SK-MEL-5 (cell line): Measurements from ENCODE around the gene ZNF830. TPM values are rescaled to one million over a fixed set of nuclear protein-coding genes. Genes with fewer than 3 reads are reported as not detected.
"Not testable (repeated sequence)": the region's sequence is repeated elsewhere in the genome, so short reads cannot be mapped to it uniquely, and the experiment has no call there.

Experiments
- DNase-seq: peaks from one replicate; pipeline ENCODE4 v3.0.0-alpha.2; 2016; ENCODE audit warnings: low read depth, low spot score
- in situ Hi-C: cut with HindIII; loops from 2 replicates; pipeline ENCODE4 v1.10.0; 2016; ENCODE audit warnings: low sequenced_read_pairs, high pct_unique_total_duplicates, low pct_unique_long_range_greater_than_20kb
- polyA plus RNA-seq, 2 experiments: library from polyadenylated mRNA; depleted of rRNA; stranded (reverse); fragments of >200 nt; gene quantifications; 2 replicates each; pipeline ENCODE4 v1.2.3, GENCODE V29; 2015
- total RNA-seq: library from RNA; depleted of rRNA; stranded (reverse); fragments of >200 nt; shearing (Covaris generic); gene quantifications from 2 replicates; pipeline ENCODE4 v1.2.3, GENCODE V29; 2014; rRNA removed

Gene ZNF830
- 11.4 and 13.2 TPM in 2 replicates for total RNA-seq
- polyA plus RNA-seq (2015; cell fraction: cytosol; rRNA removed): 10.9 TPM in 2 replicates
- 28.9 and 32.3 TPM in 2 replicates for polyA plus RNA-seq (2015; cell fraction: nucleus; rRNA removed)

GRCh38 chr17:34961093-34961911, at the start of gene ZNF830, which contains the start of gene CCT6B:
ZNF830 (plus strand) TSS chr17:34961540; CDS start chr17:34961567, 27 bp downstream.
CCT6B (minus strand) TSS chr17:34961460; CDS start chr17:34961393, 67 bp downstream.
- in situ Hi-C loops: no loop called here
- peak; percentile 95 for DNase-seq

GRCh38 chr17:34913001-34913400, 48.3 kb upstream of the ZNF830 start:
- no peak for DNase-seq
- in situ Hi-C loops: no loop called here

GRCh38 chr17:34916120-34916519, 45.2 kb upstream of the ZNF830 start:
- in situ Hi-C loops: no loop called here

GRCh38 chr17:34917381-34917780, 44.0 kb upstream of the ZNF830 start:
- no peak for DNase-seq
- in situ Hi-C loops: no loop called here

More at GRCh38 chr17:34916120-34916519, 45.2 kb upstream of the ZNF830 start:
- DNase-seq: no peak

- in situ Hi-C loops: no loop called here
Observed at GRCh38 chr17:34920676-34921075, 40.7 kb upstream of the ZNF830 start.

GRCh38 chr17:34926661-34927060, 34.7 kb upstream of the ZNF830 start:
- DNase-seq: no peak
- in situ Hi-C loops: no loop called here

More at GRCh38 chr17:34920676-34921075, 40.7 kb upstream of the ZNF830 start:
- no peak for DNase-seq

- in situ Hi-C loops: no loop called here
- DNase-seq: no peak
Observed at GRCh38 chr17:34930283-34930682, 31.1 kb upstream of the ZNF830 start.

- in situ Hi-C loops, DNase-seq: not testable (repeated sequence)
Observed at GRCh38 chr17:34950780-34951179, 10.6 kb upstream of the ZNF830 start.

- in situ Hi-C loops: no loop called here
- no peak for DNase-seq
Observed at GRCh38 chr17:34958438-34958837, 2.9 kb upstream of the ZNF830 start.

GRCh38 chr17:34974179-34974578, 12.8 kb downstream of the ZNF830 start:
- no peak for DNase-seq

GRCh38 chr17:34974794-34975785, 13.8 kb downstream of the ZNF830 start:
- in situ Hi-C loops: no loop called here

More at GRCh38 chr17:34974179-34974578, 12.8 kb downstream of the ZNF830 start:
- in situ Hi-C loops: no loop called here

GRCh38 chr17:34979153-34979552, 17.8 kb downstream of the ZNF830 start:
- no peak for DNase-seq
- in situ Hi-C loops: no loop called here

More at GRCh38 chr17:34974794-34975785, 13.8 kb downstream of the ZNF830 start:
- DNase-seq: no peak

GRCh38 chr17:34979650-34980352, 18.5 kb downstream of the ZNF830 start:
- in situ Hi-C loops: no loop called here
- DNase-seq: peak; percentile 23

- in situ Hi-C loops: no loop called here
- DNase-seq: peak; percentile 94
Observed at GRCh38 chr17:34980353-34980680, 19.0 kb downstream of the ZNF830 start, which contains the start of gene LIG3. LIG3 (plus strand) TSS chr17:34980512; CDS start chr17:34983006, 2,494 bp downstream.

- peak; percentile 74 for DNase-seq
- in situ Hi-C loops: no loop called here
Observed at GRCh38 chr17:34980681-34981537, 19.6 kb downstream of the ZNF830 start.

GRCh38 chr17:34981538-34982241, 20.4 kb downstream of the ZNF830 start:
- in situ Hi-C loops: no loop called here
- DNase-seq: no peak
